Heart right ventricle (tissue), 16 donors: ENCODE results near the gene BLTP3B. TPM values are rescaled to one million over a fixed set of nuclear protein-coding genes. Genes with fewer than 3 reads are reported as not detected.
A peak's percentile ranks its signal among the peaks of the same experiment; 100 is the strongest.

Source experiments
- ATAC-seq, 8 donors: fragments of 200-7000 bp; cut with Tn5 transposase; one replicate each; pipeline ENCODE4 v1.9.1; 2020; ENCODE audit warnings: mild to moderate bottlenecking in 8 of 8, moderate library complexity in 8 of 8, moderate number of reproducible peaks in 1 of 8
- DNase-seq, 2 donors: peaks; one replicate each; pipeline ENCODE4 v3.0.0-alpha.2; 2020
- H3K27ac ChIP-seq, 10 donors: fragments of 200-600 bp; sonication (generic) in 2 of 10; one replicate each; pipeline versions ENCODE4 v1.5.0 to v1.8.0; 2020 to 2022; ENCODE audit warnings: mild to moderate bottlenecking in 3 of 10
- H3K27me3 ChIP-seq, 7 donors: fragments of 200-600 bp; one replicate each; pipeline ENCODE4 v1.8.0; 2021 to 2022; ENCODE audit warnings: mild to moderate bottlenecking in 2 of 7
- H3K36me3 ChIP-seq, 9 donors: fragments of 200-600 bp; sonication (generic) in 1 of 9; one replicate each; pipeline versions ENCODE4 v1.5.0 to v1.8.0; 2020 to 2022; ENCODE audit warnings: mild to moderate bottlenecking in 2 of 9
- H3K4me1 ChIP-seq, 9 donors: fragments of 200-600 bp; sonication (generic) in 1 of 9; one replicate each; pipeline versions ENCODE4 v1.5.0 to v1.8.0; 2020 to 2022; ENCODE audit warnings: mild to moderate bottlenecking in 4 of 9
- H3K4me3 ChIP-seq, 10 donors: fragments of 200-600 bp; sonication (generic) in 2 of 10; one replicate each; pipeline versions ENCODE4 v1.5.0 to v1.8.0; 2020 to 2022; ENCODE audit warnings: mild to moderate bottlenecking in 7 of 10, moderate library complexity in 2 of 10
- H3K9me3 ChIP-seq, 11 donors: fragments of 200-600 bp in 10 of 11; sonication (generic) in 2 of 11; one replicate each; pipeline versions ENCODE4 v1.5.0 to v1.8.0; 2013 to 2022; ENCODE audit warnings: mild to moderate bottlenecking in 2 of 11, control low read depth in 1 of 11, moderate library complexity in 1 of 11
- WGBS, 2 donors: extraction: QIAGEN DNeasy Blood & Tissue Kit; methylation state at CpG; one replicate each; pipeline ENCODE4 v1.1.7; 2013; ENCODE audit warnings: inconsistent platforms in 1 of 2; 5-methylcytosine and 5-hydroxymethylcytosine counted together
- intact Hi-C, 10 donors: fragments of 100-400 bp; cut with DNase I; formaldehyde crosslinking; loops; one replicate each; pipeline versions ENCODE4 v1.11.1 to v1.14.2; 2022
- polyA plus RNA-seq, 2 donors: library from polyadenylated mRNA; stranded (reverse); fragments of 200-250 nt; gene quantifications; one replicate each; pipeline ENCODE4 v1.2.3, GENCODE V29; 2013
- total RNA-seq, 10 donors: library from RNA; stranded (reverse); fragmentation: NEBNext Ultra II Directional in 3 of 10; extraction: Animal tissue kit (Norgen Biotek cat#: 25700) in 3 of 10; gene quantifications; one replicate each; pipeline versions ENCODE4 v1.2.1 to v1.2.4, GENCODE V29; 2021 to 2023
- TF ChIP-seq, protein P1 (sequence below), 9 donors: fragments of 200-600 bp; sonication (generic) in 2 of 9; IDR thresholded peaks; one replicate each; pipeline versions ENCODE4 v1.5.0 to v1.8.0; 2021 to 2022; ENCODE audit warnings: antibody characterized with exemption in 9 of 9, mild to moderate bottlenecking in 5 of 9, moderate library complexity in 1 of 9
- donor health status: Arrhythmogenic right ventricular cardiomyopathy.
- donor health status: ischemic (EF 13 %, LVEDD 7.1; RV severe dilation, severe dysfunction).
- donor health status: healthy with polysubstance abuse.
- donor health status: DM: no; HTN: yes; CAD: no.
- donor health status: DM: no; HTN: no; CAD: no.
- donor health status: ischemic (EF 25% LVEDD 6.9; RV normal size, moderate dysfunction).
- donor health status: ischemic (EF 25% LVEDD 5.7; RV mildly dilated, moderate dysfunction).
- donor health status: healthy.
- donor health status: DM: yes; HTN: yes; CAD: no.
- donor health status: Ischemic cardiomyopathy.
- donor health status: ischemic (EF 35%, LVEDD 5.7; RV mildly dilated, moderate dysfunction).
- donor health status: nonischemic (EF 11% LVEDD 7.7; RV severe dilation, severe dysfunction).
- donor health status: DM: yes; HTN: yes; CAD: no.
- donor health status: PGD.
- donor health status: ischemic (EF 29% LVEDD 5.4; RV normal size, mild dysfunction).
- donor health status: nonischemic (EF 23%, LVEDD 6.1; RV moderate dilation, normal function).

The BLTP3B gene
- total and polyA plus RNA-seq, 12 donors: 6.0 to 18.0 (median 14.5) TPM

DNA sequence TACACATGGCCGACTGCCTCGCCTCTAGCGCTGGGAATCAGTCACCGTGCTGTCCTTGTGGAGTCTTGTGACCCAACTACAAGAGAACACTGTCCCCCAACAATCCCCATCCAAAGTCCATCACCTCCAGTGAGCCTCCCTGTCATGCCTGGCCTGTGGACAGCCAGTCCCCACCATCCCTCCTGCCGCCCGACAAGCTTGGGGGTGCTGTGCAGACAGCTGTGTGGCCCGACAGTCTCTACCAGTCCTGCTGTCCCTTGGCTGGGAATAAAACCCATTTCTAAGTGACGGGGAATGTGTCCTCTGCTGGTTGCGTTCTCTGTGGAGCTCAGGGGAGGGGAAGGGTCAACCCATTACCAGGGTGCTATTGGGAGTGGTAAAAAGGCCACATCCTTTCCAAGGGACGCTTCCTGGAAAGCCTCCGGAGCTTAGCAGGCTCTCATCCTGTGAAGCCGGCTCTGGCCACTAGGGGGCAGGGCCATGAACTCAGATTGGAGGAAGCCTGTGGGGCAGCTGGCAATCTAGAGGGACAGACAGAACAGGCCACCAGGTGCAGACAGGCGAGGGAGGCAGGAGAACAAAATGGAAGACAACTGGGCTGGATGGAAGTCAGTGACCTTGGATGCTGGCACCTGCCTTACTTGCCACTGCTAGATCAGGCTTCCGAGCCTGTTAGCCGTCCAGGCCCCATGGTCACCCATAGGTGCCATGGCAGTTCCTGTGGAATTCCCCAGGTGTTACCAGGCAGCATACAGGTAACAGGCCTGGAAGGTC lies 12.0 kb upstream of the BLTP3B start:
- Histone ChIP-seq H3K4me3 (no peak overlapping the region), H3K4me1 (no peaks in the 10 kb centered on the region), H3K9me3 (no peaks in the 10 kb centered on the region), H3K36me3 (no peaks in the 10 kb centered on the region), H3K27me3 (no peaks in the 10 kb centered on the region), H3K27ac (no peak overlapping the region)
- WGBS, 2 donors: 68 to 71% methylated on average over 15 of the region's 15 CpGs
- intact Hi-C loops: loop anchor here in 4 of 10 donors (5.0 to 10.0 kb wide), 3 partner anchors 43 to 400 kb away; partner anchors contain the start of gene ACTR6 (in 1 of the 4)
- TF ChIP-seq, protein P1, sequence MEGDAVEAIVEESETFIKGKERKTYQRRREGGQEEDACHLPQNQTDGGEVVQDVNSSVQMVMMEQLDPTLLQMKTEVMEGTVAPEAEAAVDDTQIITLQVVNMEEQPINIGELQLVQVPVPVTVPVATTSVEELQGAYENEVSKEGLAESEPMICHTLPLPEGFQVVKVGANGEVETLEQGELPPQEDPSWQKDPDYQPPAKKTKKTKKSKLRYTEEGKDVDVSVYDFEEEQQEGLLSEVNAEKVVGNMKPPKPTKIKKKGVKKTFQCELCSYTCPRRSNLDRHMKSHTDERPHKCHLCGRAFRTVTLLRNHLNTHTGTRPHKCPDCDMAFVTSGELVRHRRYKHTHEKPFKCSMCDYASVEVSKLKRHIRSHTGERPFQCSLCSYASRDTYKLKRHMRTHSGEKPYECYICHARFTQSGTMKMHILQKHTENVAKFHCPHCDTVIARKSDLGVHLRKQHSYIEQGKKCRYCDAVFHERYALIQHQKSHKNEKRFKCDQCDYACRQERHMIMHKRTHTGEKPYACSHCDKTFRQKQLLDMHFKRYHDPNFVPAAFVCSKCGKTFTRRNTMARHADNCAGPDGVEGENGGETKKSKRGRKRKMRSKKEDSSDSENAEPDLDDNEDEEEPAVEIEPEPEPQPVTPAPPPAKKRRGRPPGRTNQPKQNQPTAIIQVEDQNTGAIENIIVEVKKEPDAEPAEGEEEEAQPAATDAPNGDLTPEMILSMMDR (IDR thresholded peaks at IDR 0.05): peak; percentile 56 to 89 (median 78)
- ATAC-seq: peak in 6 of 8 donors; percentile 56 to 78 (median 68)
- DNase-seq: peak; percentile 69 to 77

DNA sequence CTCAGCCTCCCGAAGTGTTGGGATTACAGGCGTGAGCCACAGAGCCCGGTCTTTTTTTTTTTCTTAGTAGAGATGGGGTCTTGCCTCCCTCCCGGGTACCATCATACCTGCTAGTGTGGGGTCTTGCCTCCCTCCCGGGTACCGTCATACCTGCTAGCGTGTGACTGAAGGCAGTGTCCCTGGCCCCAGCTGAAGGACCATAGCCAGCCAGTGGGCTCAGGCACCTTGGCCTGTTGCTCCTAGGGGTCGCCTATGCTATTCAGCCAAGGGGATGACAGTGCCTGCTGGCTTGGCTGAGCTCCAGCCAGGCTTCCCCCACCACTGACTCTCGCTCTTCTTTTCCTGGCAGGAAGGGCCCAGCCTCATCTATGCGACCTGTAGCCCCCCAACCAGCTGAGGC lies 10.5 kb upstream of the BLTP3B start:
- ATAC-seq (no peak), DNase-seq (no peak)
- no peaks in the 10 kb centered on the region for H3K36me3 ChIP-seq
- H3K4me1 ChIP-seq: no peaks in the 10 kb centered on the region
- TF ChIP-seq, protein P1 (IDR thresholded peaks at IDR 0.05): no peak
- no peaks in the 10 kb centered on the region for H3K9me3 ChIP-seq
- H3K27me3 ChIP-seq: no peaks in the 10 kb centered on the region
- intact Hi-C loops: loop anchor here in 4 of 10 donors (5.0 to 10.0 kb wide), 3 partner anchors 44 to 402 kb away; partner anchors contain the start of gene ACTR6 (in 1 of the 4)
- no peak overlapping the region for H3K27ac ChIP-seq
- no peak overlapping the region for H3K4me3 ChIP-seq
- 93 to 96% methylated on average over 10 of the region's 10 CpGs for WGBS, 2 donors

DNA sequence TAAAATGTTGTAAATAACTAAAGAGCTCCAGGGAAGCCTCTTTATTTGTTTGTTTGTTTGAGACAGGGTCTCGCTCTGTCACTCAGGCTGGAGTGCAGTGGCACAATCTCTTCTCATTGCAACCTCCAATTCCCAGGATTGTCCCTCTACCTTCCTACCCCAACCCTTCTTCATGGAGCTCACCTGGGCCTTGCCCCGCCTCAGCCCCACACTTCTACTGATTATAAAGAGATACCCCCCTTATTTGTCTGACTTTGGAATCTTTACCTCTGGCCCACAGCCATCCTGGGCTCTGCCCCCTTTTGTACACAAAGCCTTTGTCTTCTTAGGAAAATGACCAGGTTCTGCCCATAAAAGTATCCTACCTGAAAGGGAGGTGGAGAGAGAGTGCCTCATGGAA lies 9.1 kb upstream of the BLTP3B start:
- H3K4me1 ChIP-seq: no peaks in the 10 kb centered on the region
- TF ChIP-seq, protein P1 (IDR thresholded peaks at IDR 0.05): no peak
- H3K36me3 ChIP-seq: no peaks in the 10 kb centered on the region
- no peaks in the 10 kb centered on the region for H3K27me3 ChIP-seq
- ATAC-seq (no peak), DNase-seq (no peak)
- 93 to 99% methylated on average over 2 of the region's 2 CpGs for WGBS, 2 donors
- no peak overlapping the region for H3K4me3 ChIP-seq
- no peak overlapping the region for H3K27ac ChIP-seq
- intact Hi-C loops: loop anchor here in 4 of 10 donors (5.0 to 10.0 kb wide), 3 partner anchors 46 to 403 kb away; partner anchors contain the start of gene ACTR6 (in 1 of the 4)
- H3K9me3 ChIP-seq: no peaks in the 10 kb centered on the region

DNA sequence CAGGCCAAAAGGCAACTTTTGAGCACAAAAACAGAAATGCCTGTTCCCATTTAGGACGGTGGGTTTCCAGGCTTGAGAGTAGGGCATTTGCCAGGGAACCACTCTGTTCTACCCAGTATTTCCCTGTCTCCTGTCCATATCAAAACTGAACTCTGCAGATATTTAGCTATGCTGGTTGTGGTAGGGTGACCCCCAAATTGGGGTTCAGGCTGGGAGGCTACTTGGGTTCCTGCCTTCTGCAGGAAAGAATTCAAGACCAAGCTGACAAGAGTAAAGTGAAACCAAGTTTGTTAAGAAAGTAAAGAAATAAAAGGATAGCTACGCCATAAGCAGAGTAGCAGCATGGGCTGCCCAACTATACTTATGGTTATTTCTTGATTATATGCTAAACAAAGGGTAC lies 3.6 kb upstream of the BLTP3B start:
- H3K36me3 ChIP-seq: no peaks in the 10 kb centered on the region
- H3K4me3 ChIP-seq: no peak overlapping the region
- 98% methylated on average over 2 of the region's 2 CpGs for WGBS, 2 donors
- ATAC-seq (no peak), DNase-seq (no peak)
- H3K4me1 ChIP-seq: peaks cover 0 to 16% (median 12%) of the 10 kb centered on the region in 9 donors
- H3K9me3 ChIP-seq: no peaks in the 10 kb centered on the region
- no peaks in the 10 kb centered on the region for H3K27me3 ChIP-seq
- intact Hi-C loops: loop anchor here in 1 of 10 donors (5.0 kb wide), 1 partner anchor 51 kb away; no protein-coding TSS in a partner anchor
- TF ChIP-seq, protein P1 (IDR thresholded peaks at IDR 0.05): no peak
- no peak overlapping the region for H3K27ac ChIP-seq
